NOMO-1 (cell line): ENCODE data around the gene ACTL8.
"Not testable (repeated sequence)": the region's sequence is repeated elsewhere in the genome, so short reads cannot be mapped to it uniquely, and the experiment has no call there.

ENCODE experiments used
- DNase-seq, 2 experiments: peaks; one replicate each; lab custom pipeline; 2025; ENCODE audit not compliant: unreplicated experiment in 2 of 2; lab: John Stamatoyannopoulos, UW

The ACTL8 gene

GRCh38 chr1:17734609-17735008, 20.5 kb upstream of the ACTL8 start:
- DNase-seq = no peak

GRCh38 chr1:17735348-17735747, 19.8 kb upstream of the ACTL8 start:
- DNase-seq = no peak

- no peak for DNase-seq
These were observed 19.3 kb upstream of the ACTL8 start for GRCh38 chr1:17735793-17736192.

GRCh38 chr1:17736625-17737024, 18.5 kb upstream of the ACTL8 start:
- DNase-seq = no peak

GRCh38 chr1:17739050-17739449, 16.1 kb upstream of the ACTL8 start:
- DNase-seq = no peak

- no peak for DNase-seq
These were observed 14.1 kb upstream of the ACTL8 start for GRCh38 chr1:17741052-17741451.

- DNase-seq = no peak
These were observed 12.6 kb upstream of the ACTL8 start for GRCh38 chr1:17742583-17742982.

- no peak for DNase-seq
These were observed 12.0 kb upstream of the ACTL8 start for GRCh38 chr1:17743008-17743647.

GRCh38 chr1:17743925-17744324, 11.2 kb upstream of the ACTL8 start:
- no peak for DNase-seq

- DNase-seq = no peak
These were observed 10.3 kb upstream of the ACTL8 start for GRCh38 chr1:17744666-17745478.

- DNase-seq = no peak
These were observed 9.6 kb upstream of the ACTL8 start for GRCh38 chr1:17745479-17745955.

GRCh38 chr1:17746281-17746680, 8.9 kb upstream of the ACTL8 start:
- DNase-seq = not testable (repeated sequence)

GRCh38 chr1:17746920-17747319, 8.2 kb upstream of the ACTL8 start:
- DNase-seq = no peak

GRCh38 chr1:17750333-17750732, 4.8 kb upstream of the ACTL8 start:
- DNase-seq = no peak

- no peak for DNase-seq
These were observed 2.8 kb upstream of the ACTL8 start for GRCh38 chr1:17752356-17752755.

GRCh38 chr1:17757426-17757825, 2.3 kb downstream of the ACTL8 start:
- DNase-seq = no peak

GRCh38 chr1:17759114-17759513, 4.0 kb downstream of the ACTL8 start:
- no peak for DNase-seq

- no peak for DNase-seq
These were observed 7.2 kb downstream of the ACTL8 start for GRCh38 chr1:17762313-17762712.

- DNase-seq = no peak
These were observed 8.3 kb downstream of the ACTL8 start for GRCh38 chr1:17763417-17763816.

GRCh38 chr1:17763995-17764394, 8.9 kb downstream of the ACTL8 start:
- DNase-seq = no peak

- DNase-seq = no peak
These were observed 9.5 kb downstream of the ACTL8 start for GRCh38 chr1:17764591-17764990.
